ENCODE data around the gene C3orf52.
A peak's percentile ranks its signal among the peaks of the same experiment; 100 is the strongest.

The C3orf52 gene

GRCh38 chr3:112087746-112088145 is 1.6 kb downstream of the C3orf52 start:
- no peak for TF ChIP-seq CTCF (IDR thresholded peaks at IDR 0.05; ENCODE audit: low read depth, low read length)
- H3K4me3 ChIP-seq (ENCODE audit: low read depth, low read length) = peak overlapping the region; percentile 62

GRCh38 chr3:112088944-112089343 is 2.8 kb downstream of the C3orf52 start:
- no peak overlapping the region for H3K4me3 ChIP-seq (ENCODE audit: low read depth, low read length)
- TF ChIP-seq CTCF (IDR thresholded peaks at IDR 0.05; ENCODE audit: low read depth, low read length) = no peak

GRCh38 chr3:112089956-112090886 is 4.0 kb downstream of the C3orf52 start:
- no peak overlapping the region for H3K4me3 ChIP-seq (ENCODE audit: low read depth, low read length)
- TF ChIP-seq CTCF (IDR thresholded peaks at IDR 0.05; ENCODE audit: low read depth, low read length) = no peak

GRCh38 chr3:112090887-112091586 is 4.8 kb downstream of the C3orf52 start:
- H3K4me3 ChIP-seq (ENCODE audit: low read depth, low read length) = no peak overlapping the region
- no peak for TF ChIP-seq CTCF (IDR thresholded peaks at IDR 0.05; ENCODE audit: low read depth, low read length)

GRCh38 chr3:112092496-112093179 is 6.4 kb downstream of the C3orf52 start:
- no peak for TF ChIP-seq CTCF (IDR thresholded peaks at IDR 0.05; ENCODE audit: low read depth, low read length)
- H3K4me3 ChIP-seq (ENCODE audit: low read depth, low read length) = no peak overlapping the region

- no peak for TF ChIP-seq CTCF (IDR thresholded peaks at IDR 0.05; ENCODE audit: low read depth, low read length)
Measured at GRCh38 chr3:112093180-112093522, 7.0 kb downstream of the C3orf52 start.

More at GRCh38 chr3:112093180-112093522, 7.0 kb downstream of the C3orf52 start:
- H3K4me3 ChIP-seq (ENCODE audit: low read depth, low read length) = no peak overlapping the region
